ENCODE data around the gene STX16. TPM values are rescaled to one million over a fixed set of nuclear protein-coding genes. Genes with fewer than 3 reads are reported as not detected.

The STX16 gene
- total and polyA plus RNA-seq, 2 donors, result 17.4 to 97.9 TPM

GRCh38 chr20:58690396-58691135 is 39.5 kb downstream of the STX16 start:
- H3K27ac ChIP-seq (ENCODE audit: low read depth in 1 of 2, low read length in 1 of 2), result no peak overlapping the region

GRCh38 chr20:58691773-58692578 is 40.9 kb downstream of the STX16 start:
- H3K4me1 ChIP-seq (ENCODE audit: control insufficient read depth in 2 of 2, insufficient read depth in 2 of 2, low read length in 2 of 2), result peaks cover 2 to 12% of the 10 kb centered on the region in 2 donors
- no peak for DNase-seq (ENCODE audit: low read depth in 6 of 9, low spot score in 9 of 9)
- peak overlapping the region in 1 of 2 donors; percentile 67 for H3K4me3 ChIP-seq (ENCODE audit: low read length in 2 of 2)
- 89% methylated on average over 31 of the region's 31 CpGs for WGBS
- H3K36me3 ChIP-seq (ENCODE audit: control insufficient read depth in 2 of 2, insufficient read depth in 2 of 2, low read length in 1 of 2), result peaks cover 2 to 21% of the 10 kb centered on the region in 2 donors
- H3K27me3 ChIP-seq (ENCODE audit: control insufficient read depth in 2 of 2, insufficient read depth in 1 of 2, low read length in 1 of 2), result peaks cover 0 to 6% of the 10 kb centered on the region in 2 donors
- peak overlapping the region; percentile 12 to 68 for H3K27ac ChIP-seq (ENCODE audit: low read depth in 1 of 2, low read length in 1 of 2)
- peaks cover 0 to 1% of the 10 kb centered on the region in 2 donors for H3K9me3 ChIP-seq (ENCODE audit: control insufficient read depth in 2 of 2, insufficient read depth in 1 of 2, low read length in 1 of 2)

More at GRCh38 chr20:58690396-58691135, 39.5 kb downstream of the STX16 start:
- H3K27me3 ChIP-seq (ENCODE audit: control insufficient read depth in 2 of 2, insufficient read depth in 1 of 2, low read length in 1 of 2), result peaks cover 0 to 6% of the 10 kb centered on the region in 2 donors
- no peak overlapping the region for H3K4me3 ChIP-seq (ENCODE audit: low read length in 2 of 2)
- 84% methylated on average over 7 of the region's 7 CpGs for WGBS
- peaks cover 0 to 12% of the 10 kb centered on the region in 2 donors for H3K36me3 ChIP-seq (ENCODE audit: control insufficient read depth in 2 of 2, insufficient read depth in 2 of 2, low read length in 1 of 2)
- H3K9me3 ChIP-seq (ENCODE audit: control insufficient read depth in 2 of 2, insufficient read depth in 1 of 2, low read length in 1 of 2), result peaks cover 0 to 1% of the 10 kb centered on the region in 2 donors
- DNase-seq (ENCODE audit: low read depth in 6 of 9, low spot score in 9 of 9), result no peak
- peaks cover 2 to 12% of the 10 kb centered on the region in 2 donors for H3K4me1 ChIP-seq (ENCODE audit: control insufficient read depth in 2 of 2, insufficient read depth in 2 of 2, low read length in 2 of 2)

GRCh38 chr20:58692579-58693225 is 41.6 kb downstream of the STX16 start, which contains the start of gene NPEPL1:
NPEPL1 (plus strand) TSS chr20:58692800; CDS start chr20:58692901, 101 bp downstream.
- peak in 5 of 9 donors; percentile 10 to 53 (median 35) for DNase-seq (ENCODE audit: low read depth in 6 of 9, low spot score in 9 of 9)
- Histone ChIP-seq H3K4me1 (ENCODE audit: control insufficient read depth in 2 of 2, insufficient read depth in 2 of 2, low read length in 2 of 2) (peaks cover 2 to 12% of the 10 kb centered on the region in 2 donors), H3K4me3 (ENCODE audit: low read length in 2 of 2) (peak within 1 kb of the TSS in 1 of 2 donors; percentile 67), H3K9me3 (ENCODE audit: control insufficient read depth in 2 of 2, insufficient read depth in 1 of 2, low read length in 1 of 2) (peaks cover 0 to 1% of the 10 kb centered on the region in 2 donors), H3K36me3 (ENCODE audit: control insufficient read depth in 2 of 2, insufficient read depth in 2 of 2, low read length in 1 of 2) (peaks cover 5 to 24% of the 10 kb centered on the region in 2 donors), H3K27ac (ENCODE audit: low read depth in 1 of 2, low read length in 1 of 2) (peak within 1 kb of the TSS; percentile 12 to 68), H3K27me3 (ENCODE audit: control insufficient read depth in 2 of 2, insufficient read depth in 1 of 2, low read length in 1 of 2) (peaks cover 0 to 6% of the 10 kb centered on the region in 2 donors)
- WGBS, result 3% methylated on average over 93 of the region's 93 CpGs

- H3K4me1 ChIP-seq (ENCODE audit: control insufficient read depth in 2 of 2, insufficient read depth in 2 of 2, low read length in 2 of 2), result peaks cover 2 to 12% of the 10 kb centered on the region in 2 donors
- peaks cover 0 to 1% of the 10 kb centered on the region in 2 donors for H3K9me3 ChIP-seq (ENCODE audit: control insufficient read depth in 2 of 2, insufficient read depth in 1 of 2, low read length in 1 of 2)
- WGBS, result 52% methylated on average over 51 of the region's 51 CpGs
- H3K27me3 ChIP-seq (ENCODE audit: control insufficient read depth in 2 of 2, insufficient read depth in 1 of 2, low read length in 1 of 2), result peaks cover 0 to 6% of the 10 kb centered on the region in 2 donors
- DNase-seq (ENCODE audit: low read depth in 6 of 9, low spot score in 9 of 9), result peak in 1 of 9 donors; percentile 16
- H3K27ac ChIP-seq (ENCODE audit: low read depth in 1 of 2, low read length in 1 of 2), result peak overlapping the region in 1 of 2 donors; percentile 61
- H3K4me3 ChIP-seq (ENCODE audit: low read length in 2 of 2), result peak overlapping the region in 1 of 2 donors; percentile 67
- H3K36me3 ChIP-seq (ENCODE audit: control insufficient read depth in 2 of 2, insufficient read depth in 2 of 2, low read length in 1 of 2), result peaks cover 5 to 24% of the 10 kb centered on the region in 2 donors
Observed at GRCh38 chr20:58693226-58694006, 42.3 kb downstream of the STX16 start.

- DNase-seq (ENCODE audit: low read depth in 6 of 9, low spot score in 9 of 9), result no peak
- Histone ChIP-seq H3K36me3 (ENCODE audit: control insufficient read depth in 2 of 2, insufficient read depth in 2 of 2, low read length in 1 of 2) (peaks cover 8 to 24% of the 10 kb centered on the region in 2 donors), H3K27ac (ENCODE audit: low read depth in 1 of 2, low read length in 1 of 2) (no peak overlapping the region), H3K4me1 (ENCODE audit: control insufficient read depth in 2 of 2, insufficient read depth in 2 of 2, low read length in 2 of 2) (peaks cover 2 to 12% of the 10 kb centered on the region in 2 donors), H3K4me3 (ENCODE audit: low read length in 2 of 2) (no peak overlapping the region), H3K9me3 (ENCODE audit: control insufficient read depth in 2 of 2, insufficient read depth in 1 of 2, low read length in 1 of 2) (peaks cover 0 to 1% of the 10 kb centered on the region in 2 donors), H3K27me3 (ENCODE audit: control insufficient read depth in 2 of 2, insufficient read depth in 1 of 2, low read length in 1 of 2) (peaks cover 0 to 6% of the 10 kb centered on the region in 2 donors)
- WGBS, result 98% methylated on average over 33 of the region's 33 CpGs
Observed at GRCh38 chr20:58694241-58695083, 43.4 kb downstream of the STX16 start.

GRCh38 chr20:58695084-58695722 is 44.1 kb downstream of the STX16 start:
- H3K4me3 ChIP-seq (ENCODE audit: low read length in 2 of 2), result no peak overlapping the region
- H3K9me3 ChIP-seq (ENCODE audit: control insufficient read depth in 2 of 2, insufficient read depth in 1 of 2, low read length in 1 of 2), result peaks cover 0 to 1% of the 10 kb centered on the region in 2 donors
- peaks cover 8 to 29% of the 10 kb centered on the region in 2 donors for H3K36me3 ChIP-seq (ENCODE audit: control insufficient read depth in 2 of 2, insufficient read depth in 2 of 2, low read length in 1 of 2)
- H3K4me1 ChIP-seq (ENCODE audit: control insufficient read depth in 2 of 2, insufficient read depth in 2 of 2, low read length in 2 of 2), result peaks cover 2 to 12% of the 10 kb centered on the region in 2 donors
- H3K27me3 ChIP-seq (ENCODE audit: control insufficient read depth in 2 of 2, insufficient read depth in 1 of 2, low read length in 1 of 2), result peaks cover 0 to 6% of the 10 kb centered on the region in 2 donors
- WGBS, result 99% methylated on average over 9 of the region's 9 CpGs
- no peak for DNase-seq (ENCODE audit: low read depth in 6 of 9, low spot score in 9 of 9)
- H3K27ac ChIP-seq (ENCODE audit: low read depth in 1 of 2, low read length in 1 of 2), result no peak overlapping the region

GRCh38 chr20:58695895-58696375 is 44.9 kb downstream of the STX16 start:
- Histone ChIP-seq H3K9me3 (ENCODE audit: control insufficient read depth in 2 of 2, insufficient read depth in 1 of 2, low read length in 1 of 2) (peaks cover 0 to 1% of the 10 kb centered on the region in 2 donors), H3K27ac (ENCODE audit: low read depth in 1 of 2, low read length in 1 of 2) (no peak overlapping the region), H3K36me3 (ENCODE audit: control insufficient read depth in 2 of 2, insufficient read depth in 2 of 2, low read length in 1 of 2) (peaks cover 8 to 35% of the 10 kb centered on the region in 2 donors), H3K4me1 (ENCODE audit: control insufficient read depth in 2 of 2, insufficient read depth in 2 of 2, low read length in 2 of 2) (peaks cover 2 to 12% of the 10 kb centered on the region in 2 donors), H3K27me3 (ENCODE audit: control insufficient read depth in 2 of 2, insufficient read depth in 1 of 2, low read length in 1 of 2) (peaks cover 0 to 6% of the 10 kb centered on the region in 2 donors), H3K4me3 (ENCODE audit: low read length in 2 of 2) (no peak overlapping the region)
- WGBS, result 96% methylated on average over 10 of the region's 10 CpGs
- no peak for DNase-seq (ENCODE audit: low read depth in 6 of 9, low spot score in 9 of 9)
